Natural killer cell (primary cell): ENCODE results near the gene ACSS1. TPM values are rescaled to one million over a fixed set of nuclear protein-coding genes. Genes with fewer than 3 reads are reported as not detected.
A peak's percentile ranks its signal among the peaks of the same experiment; 100 is the strongest.

ENCODE experiments used
- ATAC-seq, 3 donors: fragments of 150-1000 bp in 2 of 3; fragments of 200-7000 bp in 1 of 3; cut with Tn5 transposase; 1 replicate in 1 of 3; 2 replicates in 2 of 3; pipeline ENCODE4 v1.10.0; 2021; ENCODE audit warnings: mild to moderate bottlenecking in 2 of 3, moderate library complexity in 2 of 3
- DNase-seq, 2 donors: peaks; one replicate each; pipeline versions ENCODE4 v3.0.0 to v3.0.0-alpha.2; 2013 to 2021; ENCODE audit warnings: mixed read lengths in 1 of 2
- H3K27ac ChIP-seq: one replicate; pipeline ENCODE4 v1.5.1; 2013; ENCODE audit warnings: mild to moderate bottlenecking, low read length
- H3K27me3 ChIP-seq: one replicate; pipeline ENCODE4 v1.6.1; 2013; ENCODE audit warnings: low read length; ENCODE audit not compliant: control insufficient read depth, insufficient read depth
- H3K36me3 ChIP-seq: one replicate; pipeline ENCODE4 v1.6.1; 2013; ENCODE audit warnings: low read length; ENCODE audit not compliant: control insufficient read depth, insufficient read depth
- H3K4me1 ChIP-seq: one replicate; pipeline ENCODE4 v1.6.1; 2013; ENCODE audit warnings: low read length; ENCODE audit not compliant: control insufficient read depth, insufficient read depth
- H3K4me3 ChIP-seq: one replicate; pipeline ENCODE4 v1.5.1; 2013; ENCODE audit warnings: low read length
- H3K9me3 ChIP-seq: one replicate; pipeline ENCODE4 v1.6.1; 2013; ENCODE audit warnings: low read length; ENCODE audit not compliant: control insufficient read depth, insufficient read depth
- H3K27ac Mint-ChIP-seq, 2 donors: one replicate each; pipeline ENCODE4 v1.8.0; 2022; ENCODE audit warnings: mild to moderate bottlenecking in 2 of 2, mixed read lengths in 2 of 2, moderate library complexity in 1 of 2
- H3K27me3 Mint-ChIP-seq, 2 donors: one replicate each; pipeline ENCODE4 v1.8.0; 2022; ENCODE audit warnings: low read depth in 2 of 2, mixed read lengths in 2 of 2
- H3K36me3 Mint-ChIP-seq: one replicate; pipeline ENCODE4 v1.8.0; 2022; ENCODE audit warnings: mixed read lengths
- H3K4me1 Mint-ChIP-seq, 2 donors: one replicate each; pipeline ENCODE4 v1.8.0; 2022; ENCODE audit warnings: mixed read lengths in 2 of 2
- H3K4me3 Mint-ChIP-seq: one replicate; pipeline ENCODE4 v1.8.0; 2022; ENCODE audit warnings: mild to moderate bottlenecking, moderate library complexity, mixed read lengths
- H3K9me3 Mint-ChIP-seq, 2 donors: one replicate each; pipeline ENCODE4 v1.8.0; 2022; ENCODE audit warnings: mixed read lengths in 2 of 2
- WGBS: methylation state at CpG from one replicate; pipeline ENCODE4 v1.1.7; 2013; ENCODE audit warnings: missing lambda C conversion rate; ENCODE audit not compliant: insufficient coverage; 5-methylcytosine and 5-hydroxymethylcytosine counted together
- intact Hi-C: fragments of 100-400 bp; cut with micrococcal nuclease; formaldehyde crosslinking; loops from one replicate; pipeline ENCODE4 v1.14.2; 2022
- total RNA-seq, 4 donors: library from RNA; stranded (reverse); fragments of 120-200 nt in 1 of 4; gene quantifications; one replicate each; pipeline versions ENCODE4 v1.2.3 to v1.2.4, GENCODE V29; 2013 to 2022
- TF ChIP-seq, protein P1 (sequence below): fragments of 200-600 bp; IDR thresholded peaks from one replicate; pipeline ENCODE4 v1.8.0; 2022; ENCODE audit warnings: antibody characterized with exemption

ACSS1 gene
- total RNA-seq, 3 donors from 2014 or later (not counting 1 experiment from before 2014, with no cell fraction given), result 46.3 to 67.4 (median 57.4) TPM

- Histone ChIP-seq H3K27ac (no peak overlapping the region), H3K4me1 (no peaks in the 10 kb centered on the region), H3K4me3 (no peak overlapping the region), H3K27me3 (no peaks in the 10 kb centered on the region), H3K36me3 (peaks cover 85% of the 10 kb centered on the region), H3K9me3 (no peaks in the 10 kb centered on the region)
- peaks cover 0 to 8% of the 10 kb centered on the region in 2 donors for H3K4me1 Mint-ChIP-seq
- intact Hi-C loops, result no loop called here
- H3K4me3 Mint-ChIP-seq, result no peak overlapping the region
- TF ChIP-seq, protein P1, sequence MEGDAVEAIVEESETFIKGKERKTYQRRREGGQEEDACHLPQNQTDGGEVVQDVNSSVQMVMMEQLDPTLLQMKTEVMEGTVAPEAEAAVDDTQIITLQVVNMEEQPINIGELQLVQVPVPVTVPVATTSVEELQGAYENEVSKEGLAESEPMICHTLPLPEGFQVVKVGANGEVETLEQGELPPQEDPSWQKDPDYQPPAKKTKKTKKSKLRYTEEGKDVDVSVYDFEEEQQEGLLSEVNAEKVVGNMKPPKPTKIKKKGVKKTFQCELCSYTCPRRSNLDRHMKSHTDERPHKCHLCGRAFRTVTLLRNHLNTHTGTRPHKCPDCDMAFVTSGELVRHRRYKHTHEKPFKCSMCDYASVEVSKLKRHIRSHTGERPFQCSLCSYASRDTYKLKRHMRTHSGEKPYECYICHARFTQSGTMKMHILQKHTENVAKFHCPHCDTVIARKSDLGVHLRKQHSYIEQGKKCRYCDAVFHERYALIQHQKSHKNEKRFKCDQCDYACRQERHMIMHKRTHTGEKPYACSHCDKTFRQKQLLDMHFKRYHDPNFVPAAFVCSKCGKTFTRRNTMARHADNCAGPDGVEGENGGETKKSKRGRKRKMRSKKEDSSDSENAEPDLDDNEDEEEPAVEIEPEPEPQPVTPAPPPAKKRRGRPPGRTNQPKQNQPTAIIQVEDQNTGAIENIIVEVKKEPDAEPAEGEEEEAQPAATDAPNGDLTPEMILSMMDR, result no peak
- WGBS, result 97% methylated on average over 10 of the region's 10 CpGs
- H3K9me3 Mint-ChIP-seq, result no peaks in the 10 kb centered on the region
- no peak for DNase-seq
- no peaks in the 10 kb centered on the region for H3K27me3 Mint-ChIP-seq
- peak overlapping the region in 1 of 2 donors; percentile 47 for H3K27ac Mint-ChIP-seq
- no peak for ATAC-seq
- no peaks in the 10 kb centered on the region for H3K36me3 Mint-ChIP-seq
Observed at GRCh38 chr20:25009218-25010145, 48.5 kb downstream of the ACSS1 start.

DNA sequence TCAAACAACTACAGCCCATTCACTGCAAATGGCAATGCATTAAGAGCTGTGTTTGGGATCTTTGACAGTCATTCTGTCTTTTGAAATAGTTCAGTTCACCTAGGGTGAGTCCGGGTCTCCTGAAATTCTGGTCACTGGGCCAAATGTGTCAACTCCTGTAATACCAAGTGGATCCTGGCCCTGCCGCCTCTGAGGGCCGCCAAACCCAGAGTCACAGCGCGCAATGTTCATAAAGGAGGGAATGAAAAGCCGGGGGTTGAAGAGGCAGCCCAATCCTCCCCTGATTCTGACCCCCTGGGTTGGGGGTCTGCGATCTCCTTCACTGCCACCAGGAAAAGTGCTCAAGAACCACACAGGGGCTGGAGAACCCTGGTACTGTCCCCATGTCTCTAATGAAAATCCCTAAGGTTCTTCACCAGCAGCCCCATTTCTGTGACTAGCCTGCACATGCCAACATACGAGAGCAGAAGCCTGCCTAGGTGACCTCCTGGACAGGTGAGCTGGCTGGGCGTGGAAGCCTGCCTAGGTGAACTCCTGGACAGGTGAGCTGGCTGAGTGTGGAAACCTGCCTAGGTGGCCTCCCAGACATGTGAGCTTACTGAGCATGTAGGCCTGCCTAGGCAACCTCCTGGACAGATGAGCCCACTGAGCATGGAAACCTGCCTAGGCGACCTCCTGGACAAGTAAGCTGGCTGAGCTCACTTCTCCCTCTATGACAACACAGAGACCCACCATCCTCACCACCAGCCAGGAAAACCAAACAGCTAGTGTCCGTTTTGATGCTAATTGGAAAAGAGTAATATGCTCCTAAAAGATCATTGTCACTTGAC, 49.3 kb downstream of the ACSS1 start:
- Histone ChIP-seq H3K36me3 (peaks cover 80% of the 10 kb centered on the region), H3K27me3 (no peaks in the 10 kb centered on the region), H3K9me3 (no peaks in the 10 kb centered on the region), H3K4me3 (no peak overlapping the region), H3K4me1 (no peaks in the 10 kb centered on the region), H3K27ac (no peak overlapping the region)
- WGBS, result 96% methylated on average over 11 of the region's 11 CpGs
- intact Hi-C loops, result no loop called here
- DNase-seq (no peak), ATAC-seq (no peak)
- Mint-ChIP-seq H3K27ac (no peak overlapping the region), H3K36me3 (peaks cover 4% of the 10 kb centered on the region), H3K4me3 (no peak overlapping the region), H3K9me3 (no peaks in the 10 kb centered on the region), H3K4me1 (peaks cover 0 to 8% of the 10 kb centered on the region in 2 donors), H3K27me3 (no peaks in the 10 kb centered on the region)
- TF ChIP-seq, protein P1, result no peak

DNA sequence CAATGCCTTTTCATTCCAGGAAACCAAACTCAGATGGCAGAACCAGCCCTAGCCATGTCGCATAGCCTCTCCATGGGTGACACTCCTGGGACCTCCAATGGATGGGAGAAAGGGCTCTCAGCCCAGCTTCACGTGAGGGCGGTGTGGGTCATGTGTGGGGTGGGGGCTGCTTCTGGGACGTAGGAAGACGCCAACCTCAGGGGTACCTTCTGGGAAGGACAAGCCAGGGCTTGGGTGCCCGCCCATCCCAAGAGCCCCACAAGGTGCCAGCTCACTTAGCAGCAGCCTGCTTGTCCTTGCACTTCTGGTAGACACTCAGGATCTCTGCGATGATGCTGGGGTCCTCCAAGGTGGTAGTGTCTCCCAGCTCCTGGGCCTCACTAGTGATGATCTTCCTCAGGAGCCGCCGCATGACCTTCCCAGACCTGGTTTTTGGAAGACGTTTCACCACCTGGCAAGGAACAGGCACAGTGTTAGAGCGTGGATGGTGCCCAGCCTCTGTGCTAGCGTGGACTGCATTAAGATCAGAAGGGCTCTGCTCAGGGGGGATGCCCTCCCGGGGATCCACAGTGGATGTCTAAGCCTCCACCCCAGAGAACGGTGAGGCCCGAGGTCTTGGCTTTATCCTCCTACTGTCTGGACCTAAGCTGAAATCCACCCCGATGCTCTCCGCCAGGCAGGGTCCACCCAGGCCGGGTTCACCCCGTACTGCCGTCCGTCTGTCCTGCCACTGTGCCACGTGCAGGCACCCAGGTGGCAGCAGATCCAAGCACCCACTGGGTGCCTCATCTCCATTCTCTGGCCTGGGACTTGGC, 50.2 kb downstream of the ACSS1 start:
- Histone ChIP-seq H3K27me3 (no peaks in the 10 kb centered on the region), H3K9me3 (no peaks in the 10 kb centered on the region), H3K27ac (no peak overlapping the region), H3K36me3 (peaks cover 71% of the 10 kb centered on the region), H3K4me3 (no peak overlapping the region), H3K4me1 (no peaks in the 10 kb centered on the region)
- Mint-ChIP-seq H3K36me3 (peaks cover 6% of the 10 kb centered on the region), H3K27me3 (no peaks in the 10 kb centered on the region), H3K27ac (no peak overlapping the region), H3K9me3 (no peaks in the 10 kb centered on the region), H3K4me1 (peaks cover 0 to 11% of the 10 kb centered on the region in 2 donors), H3K4me3 (no peak overlapping the region)
- ATAC-seq (peak in 1 of 3 donors; percentile 7), DNase-seq (no peak)
- TF ChIP-seq, protein P1, result no peak
- 97% methylated on average over 22 of the region's 22 CpGs for WGBS
- intact Hi-C loops, result no loop called here
